ENCODE results near the gene MATK.

The MATK gene

GRCh38 chr19:3780786-3781304, 5.3 kb downstream of the MATK start:
- Histone ChIP-seq H3K4me1 (ENCODE audit: control insufficient read depth, insufficient read depth, low read length) (no peaks in the 10 kb centered on the region), H3K9me3 (ENCODE audit: control insufficient read depth, low read length) (no peaks in the 10 kb centered on the region), H3K36me3 (ENCODE audit: control insufficient read depth, insufficient read depth, low read length) (no peaks in the 10 kb centered on the region), H3K4me3 (ENCODE audit: insufficient read depth, low read depth, low read length) (no peak overlapping the region), H3K27me3 (ENCODE audit: control insufficient read depth, insufficient read depth, low read length, poor library complexity, severe bottlenecking) (peaks cover 26% of the 10 kb centered on the region), H3K27ac (ENCODE audit: insufficient read depth, low read depth, low read length, poor library complexity, severe bottlenecking) (no peak overlapping the region)
- WGBS, 2 experiments, result 92 to 94% methylated on average over 9 of the region's 9 CpGs

- 81 to 82% methylated on average over 44 of the region's 44 CpGs for WGBS, 2 experiments
- Histone ChIP-seq H3K9me3 (ENCODE audit: control insufficient read depth, low read length) (no peaks in the 10 kb centered on the region), H3K27me3 (ENCODE audit: control insufficient read depth, insufficient read depth, low read length, poor library complexity, severe bottlenecking) (peaks cover 9% of the 10 kb centered on the region), H3K4me1 (ENCODE audit: control insufficient read depth, insufficient read depth, low read length) (no peaks in the 10 kb centered on the region), H3K27ac (ENCODE audit: insufficient read depth, low read depth, low read length, poor library complexity, severe bottlenecking) (no peak overlapping the region), H3K4me3 (ENCODE audit: insufficient read depth, low read depth, low read length) (no peak overlapping the region), H3K36me3 (ENCODE audit: control insufficient read depth, insufficient read depth, low read length) (no peaks in the 10 kb centered on the region)
Measured at GRCh38 chr19:3778899-3779723, 7.1 kb downstream of the MATK start.

- Histone ChIP-seq H3K9me3 (ENCODE audit: control insufficient read depth, low read length) (no peaks in the 10 kb centered on the region), H3K27me3 (ENCODE audit: control insufficient read depth, insufficient read depth, low read length, poor library complexity, severe bottlenecking) (peaks cover under 1% of the 10 kb centered on the region), H3K36me3 (ENCODE audit: control insufficient read depth, insufficient read depth, low read length) (no peaks in the 10 kb centered on the region), H3K4me1 (ENCODE audit: control insufficient read depth, insufficient read depth, low read length) (no peaks in the 10 kb centered on the region), H3K4me3 (ENCODE audit: insufficient read depth, low read depth, low read length) (no peak overlapping the region), H3K27ac (ENCODE audit: insufficient read depth, low read depth, low read length, poor library complexity, severe bottlenecking) (no peak overlapping the region)
- 92 to 93% methylated on average over 37 of the region's 37 CpGs for WGBS, 2 experiments
Measured at GRCh38 chr19:3778104-3778867, 7.9 kb downstream of the MATK start.

GRCh38 chr19:3776479-3777040, 9.6 kb downstream of the MATK start:
- Histone ChIP-seq H3K4me1 (ENCODE audit: control insufficient read depth, insufficient read depth, low read length) (peaks cover 9% of the 10 kb centered on the region), H3K27ac (ENCODE audit: insufficient read depth, low read depth, low read length, poor library complexity, severe bottlenecking) (no peak overlapping the region), H3K4me3 (ENCODE audit: insufficient read depth, low read depth, low read length) (no peak overlapping the region), H3K9me3 (ENCODE audit: control insufficient read depth, low read length) (no peaks in the 10 kb centered on the region), H3K36me3 (ENCODE audit: control insufficient read depth, insufficient read depth, low read length) (no peaks in the 10 kb centered on the region), H3K27me3 (ENCODE audit: control insufficient read depth, insufficient read depth, low read length, poor library complexity, severe bottlenecking) (no peaks in the 10 kb centered on the region)
- 91% methylated on average over 1 of the region's 1 CpG for WGBS, 2 experiments

- WGBS, 2 experiments, result 96% methylated on average over 5 of the region's 5 CpGs
- Histone ChIP-seq H3K36me3 (ENCODE audit: control insufficient read depth, insufficient read depth, low read length) (no peaks in the 10 kb centered on the region), H3K27ac (ENCODE audit: insufficient read depth, low read depth, low read length, poor library complexity, severe bottlenecking) (no peak overlapping the region), H3K4me3 (ENCODE audit: insufficient read depth, low read depth, low read length) (no peak overlapping the region), H3K27me3 (ENCODE audit: control insufficient read depth, insufficient read depth, low read length, poor library complexity, severe bottlenecking) (no peaks in the 10 kb centered on the region), H3K9me3 (ENCODE audit: control insufficient read depth, low read length) (no peaks in the 10 kb centered on the region), H3K4me1 (ENCODE audit: control insufficient read depth, insufficient read depth, low read length) (peaks cover 11% of the 10 kb centered on the region)
Measured at GRCh38 chr19:3775831-3776230, 10.3 kb downstream of the MATK start.

GRCh38 chr19:3775374-3775711, 10.8 kb downstream of the MATK start:
- H3K36me3 ChIP-seq (ENCODE audit: control insufficient read depth, insufficient read depth, low read length), result no peaks in the 10 kb centered on the region
- H3K27me3 ChIP-seq (ENCODE audit: control insufficient read depth, insufficient read depth, low read length, poor library complexity, severe bottlenecking), result no peaks in the 10 kb centered on the region
- peaks cover 15% of the 10 kb centered on the region for H3K4me1 ChIP-seq (ENCODE audit: control insufficient read depth, insufficient read depth, low read length)
- H3K9me3 ChIP-seq (ENCODE audit: control insufficient read depth, low read length), result no peaks in the 10 kb centered on the region
- no peak overlapping the region for H3K27ac ChIP-seq (ENCODE audit: insufficient read depth, low read depth, low read length, poor library complexity, severe bottlenecking)
- no peak overlapping the region for H3K4me3 ChIP-seq (ENCODE audit: insufficient read depth, low read depth, low read length)
- WGBS, 2 experiments, result 81 to 93% methylated on average over 2 of the region's 2 CpGs

GRCh38 chr19:3774621-3775373, 11.4 kb downstream of the MATK start:
- Histone ChIP-seq H3K27me3 (ENCODE audit: control insufficient read depth, insufficient read depth, low read length, poor library complexity, severe bottlenecking) (no peaks in the 10 kb centered on the region), H3K4me1 (ENCODE audit: control insufficient read depth, insufficient read depth, low read length) (peaks cover 15% of the 10 kb centered on the region), H3K9me3 (ENCODE audit: control insufficient read depth, low read length) (no peaks in the 10 kb centered on the region), H3K36me3 (ENCODE audit: control insufficient read depth, insufficient read depth, low read length) (no peaks in the 10 kb centered on the region), H3K4me3 (ENCODE audit: insufficient read depth, low read depth, low read length) (no peak overlapping the region), H3K27ac (ENCODE audit: insufficient read depth, low read depth, low read length, poor library complexity, severe bottlenecking) (no peak overlapping the region)
- WGBS, 2 experiments, result 83 to 85% methylated on average over 25 of the region's 25 CpGs

GRCh38 chr19:3773814-3774515, 12.2 kb downstream of the MATK start:
- 87% methylated on average over 12 of the region's 12 CpGs for WGBS, 2 experiments
- no peak overlapping the region for H3K4me3 ChIP-seq (ENCODE audit: insufficient read depth, low read depth, low read length)
- no peaks in the 10 kb centered on the region for H3K27me3 ChIP-seq (ENCODE audit: control insufficient read depth, insufficient read depth, low read length, poor library complexity, severe bottlenecking)
- no peaks in the 10 kb centered on the region for H3K9me3 ChIP-seq (ENCODE audit: control insufficient read depth, low read length)
- no peaks in the 10 kb centered on the region for H3K36me3 ChIP-seq (ENCODE audit: control insufficient read depth, insufficient read depth, low read length)
- H3K27ac ChIP-seq (ENCODE audit: insufficient read depth, low read depth, low read length, poor library complexity, severe bottlenecking), result no peak overlapping the region
- H3K4me1 ChIP-seq (ENCODE audit: control insufficient read depth, insufficient read depth, low read length), result peaks cover 15% of the 10 kb centered on the region

GRCh38 chr19:3771906-3772455, 14.2 kb downstream of the MATK start, which contains the start of gene RAX2:
Gene RAX2 (minus strand): TSS chr19:3772228. CDS start chr19:3771742, 486 bp downstream.
- 64 to 66% methylated on average over 23 of the region's 23 CpGs for WGBS, 2 experiments

More at GRCh38 chr19:3771906-3772455, 14.2 kb downstream of the MATK start, which contains the start of gene RAX2:
- H3K27me3 ChIP-seq (ENCODE audit: control insufficient read depth, insufficient read depth, low read length, poor library complexity, severe bottlenecking), result no peaks in the 10 kb centered on the region
- no peak within 1 kb of the TSS for H3K4me3 ChIP-seq (ENCODE audit: insufficient read depth, low read depth, low read length)
- peaks cover 15% of the 10 kb centered on the region for H3K4me1 ChIP-seq (ENCODE audit: control insufficient read depth, insufficient read depth, low read length)
- no peaks in the 10 kb centered on the region for H3K36me3 ChIP-seq (ENCODE audit: control insufficient read depth, insufficient read depth, low read length)
- no peaks in the 10 kb centered on the region for H3K9me3 ChIP-seq (ENCODE audit: control insufficient read depth, low read length)
- H3K27ac ChIP-seq (ENCODE audit: insufficient read depth, low read depth, low read length, poor library complexity, severe bottlenecking), result no peak within 1 kb of the TSS

Measured in ectodermal cell (in vitro differentiated cells).